ENCODE measurements around the gene MYH9. TPM values are rescaled to one million over a fixed set of nuclear protein-coding genes. Genes with fewer than 3 reads are reported as not detected.

The MYH9 gene
- total and polyA plus RNA-seq, 4 donors = 32.3 to 150 (median 98.7) TPM

GRCh38 chr22:36360011-36360410, 27.8 kb downstream of the MYH9 start:
- DNase-seq (ENCODE audit: low spot score) = no peak
- H3K27me3 ChIP-seq (ENCODE audit: control insufficient read depth in 4 of 4, insufficient read depth in 4 of 4, low read length in 3 of 4) = no peaks in the 10 kb centered on the region
- 85% methylated on average over 3 of the region's 3 CpGs for WGBS
- H3K9me3 ChIP-seq (ENCODE audit: control insufficient read depth in 4 of 4, low read length in 3 of 4) = no peaks in the 10 kb centered on the region
- H3K27ac ChIP-seq (ENCODE audit: low read depth in 1 of 2, low read length in 2 of 2) = no peak overlapping the region
- peaks cover 35 to 74% (median 64%) of the 10 kb centered on the region in 4 donors for H3K4me1 ChIP-seq (ENCODE audit: control insufficient read depth in 4 of 4, insufficient read depth in 4 of 4, low read length in 3 of 4)
- H3K4me3 ChIP-seq (ENCODE audit: low read depth in 1 of 3, low read length in 3 of 3) = no peak overlapping the region
- no peaks in the 10 kb centered on the region for H3K36me3 ChIP-seq (ENCODE audit: control insufficient read depth in 4 of 4, insufficient read depth in 3 of 4, low read depth in 1 of 4, low read length in 3 of 4)
- H3K9ac ChIP-seq (ENCODE audit: low read depth in 1 of 2, low read length in 2 of 2) = no peak overlapping the region
- TF ChIP-seq ATF3 (IDR thresholded peaks at IDR 0.05) (no peak), REST (IDR thresholded peaks at IDR 0.05) (no peak), RXRA (IDR thresholded peaks at IDR 0.05) (no peak), NR2F2 (IDR thresholded peaks at IDR 0.05) (no peak), SP1 (IDR thresholded peaks at IDR 0.05) (no peak), HNF4G (IDR thresholded peaks at IDR 0.05) (no peak), FOXA2 (IDR thresholded peaks at IDR 0.05) (no peak), YY1 (IDR thresholded peaks at IDR 0.05) (no peak), GABPA (IDR thresholded peaks at IDR 0.05 in 1 of 2, conservative IDR thresholded peaks at IDR 0.05 in 1 of 2) (no peak), HNF4A (conservative IDR thresholded peaks at IDR 0.05) (no peak)
- TF ChIP-seq, protein P1, sequence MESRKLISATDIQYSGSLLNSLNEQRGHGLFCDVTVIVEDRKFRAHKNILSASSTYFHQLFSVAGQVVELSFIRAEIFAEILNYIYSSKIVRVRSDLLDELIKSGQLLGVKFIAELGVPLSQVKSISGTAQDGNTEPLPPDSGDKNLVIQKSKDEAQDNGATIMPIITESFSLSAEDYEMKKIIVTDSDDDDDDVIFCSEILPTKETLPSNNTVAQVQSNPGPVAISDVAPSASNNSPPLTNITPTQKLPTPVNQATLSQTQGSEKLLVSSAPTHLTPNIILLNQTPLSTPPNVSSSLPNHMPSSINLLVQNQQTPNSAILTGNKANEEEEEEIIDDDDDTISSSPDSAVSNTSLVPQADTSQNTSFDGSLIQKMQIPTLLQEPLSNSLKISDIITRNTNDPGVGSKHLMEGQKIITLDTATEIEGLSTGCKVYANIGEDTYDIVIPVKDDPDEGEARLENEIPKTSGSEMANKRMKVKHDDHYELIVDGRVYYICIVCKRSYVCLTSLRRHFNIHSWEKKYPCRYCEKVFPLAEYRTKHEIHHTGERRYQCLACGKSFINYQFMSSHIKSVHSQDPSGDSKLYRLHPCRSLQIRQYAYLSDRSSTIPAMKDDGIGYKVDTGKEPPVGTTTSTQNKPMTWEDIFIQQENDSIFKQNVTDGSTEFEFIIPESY (IDR thresholded peaks at IDR 0.05) = no peak
- TF ChIP-seq, protein P2, sequence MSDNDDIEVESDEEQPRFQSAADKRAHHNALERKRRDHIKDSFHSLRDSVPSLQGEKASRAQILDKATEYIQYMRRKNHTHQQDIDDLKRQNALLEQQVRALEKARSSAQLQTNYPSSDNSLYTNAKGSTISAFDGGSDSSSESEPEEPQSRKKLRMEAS (IDR thresholded peaks at IDR 0.05) = no peak

GRCh38 chr22:36359470-36359996, 28.2 kb downstream of the MYH9 start:
- WGBS = 81% methylated on average over 3 of the region's 3 CpGs
- TF ChIP-seq, protein P1 (IDR thresholded peaks at IDR 0.05) = no peak
- TF ChIP-seq HNF4A (conservative IDR thresholded peaks at IDR 0.05) (no peak), REST (IDR thresholded peaks at IDR 0.05) (no peak), ATF3 (IDR thresholded peaks at IDR 0.05) (no peak), JUND (IDR thresholded peaks at IDR 0.05) (no peak), RXRA (IDR thresholded peaks at IDR 0.05) (no peak), TAF1 (conservative IDR thresholded peaks at IDR 0.05) (no peak), FOXA2 (IDR thresholded peaks at IDR 0.05) (no peak), SP1 (IDR thresholded peaks at IDR 0.05) (no peak), CTCF (IDR thresholded peaks at IDR 0.05; ENCODE audit: low read depth, low read length, missing input control) (no peak), RAD21 (IDR thresholded peaks at IDR 0.05) (no peak)
- TF ChIP-seq, protein P2 (IDR thresholded peaks at IDR 0.05) = no peak
- peak overlapping the region in 1 of 2 donors; percentile 31 for H3K27ac ChIP-seq (ENCODE audit: low read depth in 1 of 2, low read length in 2 of 2)
- peaks cover 32 to 73% (median 63%) of the 10 kb centered on the region in 4 donors for H3K4me1 ChIP-seq (ENCODE audit: control insufficient read depth in 4 of 4, insufficient read depth in 4 of 4, low read length in 3 of 4)
- H3K9ac ChIP-seq (ENCODE audit: low read depth in 1 of 2, low read length in 2 of 2) = no peak overlapping the region
- no peaks in the 10 kb centered on the region for H3K27me3 ChIP-seq (ENCODE audit: control insufficient read depth in 4 of 4, insufficient read depth in 4 of 4, low read length in 3 of 4)
- no peaks in the 10 kb centered on the region for H3K9me3 ChIP-seq (ENCODE audit: control insufficient read depth in 4 of 4, low read length in 3 of 4)
- H3K36me3 ChIP-seq (ENCODE audit: control insufficient read depth in 4 of 4, insufficient read depth in 3 of 4, low read depth in 1 of 4, low read length in 3 of 4) = no peaks in the 10 kb centered on the region
- DNase-seq (ENCODE audit: low spot score) = no peak
- H3K4me3 ChIP-seq (ENCODE audit: low read depth in 1 of 3, low read length in 3 of 3) = no peak overlapping the region
